Activated CD4-positive, alpha-beta T cell treated with anti-CD3 and anti-CD28 coated beads, Interleukin-2, Interleukin-6, amounts not matched to agents 100 ng/mL and 50 ng/mL, durations not matched to agents 16 hours and 8 hours (primary cell): ENCODE results near the gene TDRD12.
"Not testable (repeated sequence)": the region's sequence is repeated elsewhere in the genome, so short reads cannot be mapped to it uniquely, and the experiment has no call there.

ENCODE experiments used
- DNase-seq: peaks from one replicate; pipeline ENCODE4 v3.0.0-alpha.2; 2020

The TDRD12 gene

DNA sequence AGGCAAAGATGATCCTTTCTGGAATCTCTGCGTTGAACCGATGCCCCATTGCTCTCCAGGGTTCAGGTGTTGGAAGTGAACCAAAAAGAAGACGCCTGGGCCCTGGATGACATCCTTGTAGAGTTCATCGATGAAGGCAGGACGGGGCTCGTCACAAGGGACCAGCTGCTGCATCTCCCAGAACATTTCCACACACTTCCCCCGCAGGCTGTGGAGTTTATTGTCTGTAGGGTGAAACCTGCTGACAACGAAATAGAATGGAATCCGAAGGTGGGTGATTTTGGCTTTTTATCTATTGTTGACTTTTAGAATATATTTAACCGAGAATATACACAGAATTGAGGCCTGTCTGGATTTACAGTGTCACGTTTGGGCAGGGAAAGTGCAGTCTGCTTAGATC, 91.6 kb downstream of the TDRD12 start:
- no peak for DNase-seq

DNA sequence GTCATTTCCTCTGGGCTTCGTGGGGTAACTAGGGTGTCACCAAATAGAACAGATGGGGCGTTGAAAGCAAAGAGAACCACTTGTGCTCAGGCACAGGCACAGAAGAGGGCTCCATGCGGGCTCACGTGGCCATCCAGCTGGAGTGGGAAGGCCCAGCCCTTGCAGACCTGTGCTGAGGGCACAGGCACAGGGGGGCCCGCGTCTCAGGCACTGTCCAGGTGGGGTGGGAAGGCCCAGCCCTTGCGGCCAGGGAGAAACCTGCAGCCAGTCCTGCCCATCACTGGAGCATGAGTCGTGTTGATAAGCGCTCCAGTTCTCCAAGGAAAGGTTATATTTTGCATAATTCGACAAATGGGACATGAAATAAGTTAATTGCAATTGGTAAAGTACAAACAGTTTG, 92.5 kb downstream of the TDRD12 start:
- DNase-seq = no peak

DNA sequence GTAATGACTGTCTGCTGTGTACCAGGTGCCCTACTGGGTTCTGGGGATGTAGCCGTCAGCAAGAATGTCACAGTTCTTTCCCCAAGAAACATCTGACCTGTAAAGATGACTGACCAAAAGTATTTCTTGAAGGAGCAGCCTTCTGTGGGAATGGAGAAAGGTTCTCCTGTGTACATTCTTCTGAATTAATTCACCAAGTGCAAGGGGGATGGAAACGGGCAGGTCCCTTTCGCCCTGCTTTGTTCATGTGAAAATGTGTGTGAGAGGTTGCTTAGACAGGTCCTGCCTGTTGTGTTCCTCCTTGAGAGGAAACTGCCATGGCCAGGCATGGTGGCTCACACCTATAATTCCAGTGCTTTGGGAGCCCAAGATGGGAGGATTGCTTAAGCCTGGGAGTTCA, 93.0 kb downstream of the TDRD12 start:
- no peak for DNase-seq

GRCh38 chr19:32813862-32814425, 94.4 kb downstream of the TDRD12 start:
- DNase-seq = no peak

DNA sequence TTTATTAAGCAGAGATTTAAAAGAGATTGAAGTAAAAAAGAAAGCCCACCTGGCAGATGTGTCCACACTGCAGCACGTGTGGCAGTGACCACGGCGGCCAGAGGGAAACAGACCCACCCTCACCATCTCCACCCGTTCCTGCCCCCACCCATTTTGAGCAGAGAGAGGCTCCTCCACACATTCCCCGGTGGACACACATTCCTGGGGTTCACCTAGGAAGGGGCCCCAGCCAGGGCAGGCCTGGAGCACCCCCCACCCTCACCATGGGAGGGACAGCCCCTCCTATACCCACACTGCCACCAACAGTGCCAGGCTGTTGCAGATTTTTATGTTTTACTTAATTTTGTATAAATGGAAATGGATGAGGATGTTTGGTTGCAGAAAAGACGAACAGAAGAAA, 95.1 kb downstream of the TDRD12 start:
- DNase-seq = no peak

- no peak for DNase-seq
Observed at GRCh38 chr19:32816555-32817099, 97.1 kb downstream of the TDRD12 start.

DNA sequence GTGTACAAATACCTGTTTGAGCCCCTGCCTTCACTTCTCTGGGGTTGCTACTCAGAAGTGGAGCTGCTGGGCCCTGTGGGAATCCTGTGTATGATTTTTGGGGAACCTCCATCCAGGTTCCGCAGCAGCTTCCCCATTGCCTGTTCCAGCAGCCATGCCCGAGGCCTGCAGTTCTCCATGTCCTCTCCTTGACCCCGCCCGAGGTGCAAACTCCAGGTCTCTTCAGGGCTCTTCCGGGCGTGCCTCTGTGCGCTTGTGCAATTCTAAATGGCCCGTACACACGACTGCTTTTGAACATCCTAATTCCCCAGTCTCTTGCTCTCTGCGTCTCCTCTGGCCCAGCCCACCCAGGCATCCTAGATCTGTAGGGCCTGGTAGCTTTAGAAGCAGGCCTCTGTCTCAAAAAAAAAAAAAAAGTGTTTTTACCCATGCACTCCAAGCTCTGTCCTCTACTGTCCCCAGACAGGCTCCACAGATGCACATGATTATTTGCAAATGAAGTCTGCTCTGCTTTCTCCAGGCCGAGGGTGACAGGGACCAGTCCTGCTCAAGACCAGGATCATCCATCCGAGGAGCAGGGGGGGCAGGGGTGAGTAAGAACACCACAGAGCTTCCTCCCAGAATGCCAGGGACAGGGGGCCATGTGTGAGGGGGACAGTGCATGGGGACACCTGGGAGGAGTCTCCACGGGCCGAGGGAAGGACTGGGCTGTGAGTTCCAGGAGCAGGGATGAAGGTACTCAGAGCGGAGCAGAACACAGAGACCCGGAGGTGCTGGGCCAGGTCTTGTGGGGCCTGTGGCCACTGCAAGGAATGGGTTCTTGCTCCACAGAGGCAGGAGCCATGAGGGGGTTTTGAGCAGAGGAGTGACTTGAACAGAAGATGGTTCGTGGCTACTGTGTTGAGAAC, 98.3 kb downstream of the TDRD12 start:
- no peak for DNase-seq

DNA sequence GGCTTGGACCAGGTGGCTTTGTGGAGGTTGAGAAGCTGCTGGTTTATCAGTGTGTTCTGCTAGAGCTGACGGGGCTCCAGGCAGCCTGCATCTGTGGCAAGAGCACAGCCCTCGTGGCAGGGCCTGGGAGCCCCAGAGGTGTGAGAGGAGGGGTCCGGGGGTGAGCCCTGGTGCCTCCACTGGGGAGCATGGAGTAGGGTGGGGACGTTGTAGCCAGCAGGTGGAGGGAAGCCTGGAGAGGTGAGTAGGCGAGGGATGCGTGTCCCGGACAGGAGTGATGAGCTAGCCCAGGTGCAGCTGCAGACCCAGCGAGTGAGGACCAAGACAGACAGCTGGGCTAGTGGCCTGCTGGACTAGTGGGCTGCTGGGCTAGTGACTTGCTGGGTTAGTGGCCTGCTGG, 99.0 kb downstream of the TDRD12 start:
- no peak for DNase-seq

DNA sequence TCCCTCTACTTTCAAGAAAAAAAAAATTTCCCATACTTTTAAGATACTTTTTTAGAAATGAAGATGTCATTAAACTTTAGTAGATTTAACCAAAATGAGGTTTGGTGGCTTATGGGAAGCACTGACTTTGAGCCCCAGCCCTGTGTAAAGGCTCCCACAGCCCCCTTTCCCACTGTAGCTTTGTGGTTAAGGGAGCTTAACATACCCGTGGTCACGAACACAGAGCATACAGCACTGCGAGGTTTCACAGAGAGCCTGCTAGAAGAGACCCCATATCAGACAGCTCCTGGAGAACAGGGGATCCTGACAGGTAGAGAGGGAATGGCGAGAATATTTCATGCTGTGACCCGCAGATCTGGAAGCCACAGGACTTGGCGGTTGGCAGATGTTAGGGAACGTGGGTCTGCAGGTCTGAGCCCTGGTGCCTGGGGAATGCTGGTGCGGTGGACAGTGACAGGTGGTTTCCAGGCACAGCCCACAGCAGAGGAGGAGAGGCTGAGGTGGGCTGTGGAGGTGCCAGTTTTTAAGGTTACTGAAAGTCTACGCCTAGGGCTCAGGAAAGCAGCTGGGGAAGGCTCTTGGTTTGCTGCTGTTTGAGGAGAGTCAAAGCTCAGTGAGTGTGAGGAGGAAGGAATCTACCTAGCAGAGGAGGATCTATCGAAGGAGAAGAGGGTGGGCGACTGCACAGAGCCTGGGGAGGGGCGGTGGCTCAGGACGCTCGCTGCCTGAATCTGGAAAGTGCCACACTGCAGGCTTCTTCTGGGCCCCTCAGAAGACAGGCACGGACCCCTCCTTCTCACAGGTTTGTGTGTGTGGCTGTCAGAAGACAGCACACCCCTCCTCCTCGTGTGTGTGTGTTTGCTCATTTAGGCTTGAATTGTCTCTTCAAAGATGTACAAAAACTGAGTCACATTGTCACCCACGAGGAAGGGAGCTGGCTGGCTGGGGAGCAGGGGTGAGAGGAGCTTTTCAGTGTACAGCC, 100.1 kb downstream of the TDRD12 start:
- DNase-seq = no peak

GRCh38 chr19:32822916-32823746, 103.6 kb downstream of the TDRD12 start:
- no peak for DNase-seq

GRCh38 chr19:32823747-32824102, 104.2 kb downstream of the TDRD12 start:
- no peak for DNase-seq

DNA sequence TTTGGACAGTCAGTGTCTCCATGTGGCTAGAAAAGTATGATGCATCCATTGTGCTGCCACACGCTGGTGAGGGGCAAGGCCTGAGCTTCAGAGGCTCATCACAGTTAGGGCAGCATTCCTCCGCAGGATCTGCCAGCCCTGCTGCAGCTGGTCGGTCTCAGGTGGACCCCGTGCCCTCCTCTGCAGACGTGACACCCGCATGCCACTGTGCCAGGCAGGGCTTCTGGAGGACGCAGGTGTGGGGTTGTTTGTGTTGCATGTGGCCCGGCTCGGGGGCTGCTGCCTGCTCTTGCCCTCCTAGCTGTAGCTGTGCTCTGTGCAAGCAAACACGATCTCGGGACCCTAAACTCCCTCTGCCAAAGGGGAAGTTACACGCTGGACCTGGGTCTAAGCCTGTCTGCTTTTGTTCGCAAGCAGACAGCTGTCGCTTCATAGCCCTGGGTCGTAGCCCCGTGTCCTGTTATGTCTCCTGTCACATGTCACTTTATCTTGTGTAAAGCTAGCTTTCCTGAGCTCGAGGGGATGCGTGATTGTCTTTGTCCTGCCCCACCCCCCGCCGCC, 104.7 kb downstream of the TDRD12 start:
- no peak for DNase-seq

- DNase-seq = no peak
Observed at GRCh38 chr19:32824916-32825608, 105.5 kb downstream of the TDRD12 start.

- no peak for DNase-seq
Observed at GRCh38 chr19:32828139-32828538, 108.6 kb downstream of the TDRD12 start.

- no peak for DNase-seq
Observed at GRCh38 chr19:32828643-32829344, 109.2 kb downstream of the TDRD12 start.

GRCh38 chr19:32829345-32829896, 109.9 kb downstream of the TDRD12 start:
- peak; percentile 17 for DNase-seq

DNA sequence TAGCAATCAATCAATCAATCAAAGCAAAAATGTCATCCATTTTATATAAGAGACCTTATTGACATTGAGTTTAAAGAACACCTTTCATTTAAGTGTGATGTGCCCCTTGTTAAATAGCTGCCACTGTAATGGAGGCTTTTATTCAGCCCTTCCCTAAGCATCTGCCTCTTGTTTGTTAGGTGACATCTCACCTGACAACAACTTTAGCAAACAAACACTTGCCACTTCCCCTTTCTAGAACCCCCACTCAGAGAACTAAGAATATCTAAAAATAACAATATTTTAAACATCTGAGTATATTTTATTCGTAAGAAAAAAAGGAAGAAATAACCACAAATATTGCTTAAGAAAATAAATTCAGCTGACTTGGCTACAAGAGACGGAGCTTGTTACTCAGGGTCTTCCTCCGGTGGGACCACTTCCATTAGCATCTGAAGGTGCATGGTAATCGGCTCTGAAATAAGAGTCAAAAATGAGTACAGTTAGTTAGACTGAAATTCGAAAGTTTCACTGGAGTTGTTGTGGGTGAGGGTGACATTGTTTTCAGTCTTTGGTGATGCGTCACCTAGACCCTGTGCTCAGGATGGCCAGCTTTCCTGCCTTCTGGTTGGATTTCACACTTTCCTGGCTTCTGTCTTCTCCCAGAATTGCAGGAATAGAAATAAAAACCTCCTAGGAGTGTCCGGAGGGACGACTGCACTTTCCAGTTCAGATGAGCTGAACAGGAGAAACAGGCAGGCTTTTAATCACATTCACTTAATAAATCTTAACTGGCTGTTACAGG, 110.9 kb downstream of the TDRD12 start:
- DNase-seq = no peak

DNA sequence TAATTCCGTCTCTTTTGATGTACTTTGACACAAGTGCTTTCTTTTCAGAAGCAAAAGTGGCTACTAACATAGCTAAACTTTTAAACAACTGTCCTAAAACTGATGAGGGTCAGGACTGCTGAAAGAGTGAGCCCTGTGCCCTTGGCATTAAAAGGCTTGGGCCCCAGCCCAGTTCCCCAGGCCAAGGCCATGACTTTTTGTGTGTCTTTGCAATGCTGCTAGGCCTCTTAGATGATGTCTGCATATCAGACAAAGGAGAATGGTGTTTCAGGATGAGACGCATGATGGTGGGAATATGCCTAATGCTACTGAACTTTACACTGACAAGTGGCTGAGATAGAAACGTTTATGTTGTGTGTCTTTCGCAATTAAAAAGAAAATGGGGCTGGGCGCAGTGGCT, 112.0 kb downstream of the TDRD12 start:
- no peak for DNase-seq

DNA sequence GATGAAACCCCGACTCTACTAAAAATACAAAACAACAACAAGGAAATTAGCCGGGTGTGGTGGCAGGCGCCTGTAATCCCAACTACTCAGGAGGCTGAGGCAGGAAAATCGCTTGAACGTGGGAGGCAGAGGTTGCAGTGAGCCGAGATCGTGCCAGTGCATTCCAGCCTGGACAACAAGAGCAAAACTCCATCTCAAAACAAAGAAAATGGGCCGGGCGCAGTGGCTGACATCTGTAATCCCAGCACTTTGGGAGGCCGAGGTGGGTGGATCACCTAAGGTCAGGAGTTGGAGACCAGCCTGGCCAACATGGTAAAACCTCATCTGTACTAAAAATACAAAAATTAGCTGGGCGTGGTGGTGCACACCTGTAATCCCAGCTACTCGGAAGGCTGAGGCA, 112.5 kb downstream of the TDRD12 start:
- DNase-seq = not testable (repeated sequence)
